GM18868 (cell line): ENCODE data around the gene CASQ2.

Source experiments
- ATAC-seq: cut with Tn5 transposase; IDR thresholded peaks from one replicate; pipeline ENCODE4 v1.9.1; 2021; ENCODE audit warnings: mild to moderate bottlenecking, moderate library complexity; ENCODE audit not compliant: unreplicated experiment

CASQ2 gene

DNA sequence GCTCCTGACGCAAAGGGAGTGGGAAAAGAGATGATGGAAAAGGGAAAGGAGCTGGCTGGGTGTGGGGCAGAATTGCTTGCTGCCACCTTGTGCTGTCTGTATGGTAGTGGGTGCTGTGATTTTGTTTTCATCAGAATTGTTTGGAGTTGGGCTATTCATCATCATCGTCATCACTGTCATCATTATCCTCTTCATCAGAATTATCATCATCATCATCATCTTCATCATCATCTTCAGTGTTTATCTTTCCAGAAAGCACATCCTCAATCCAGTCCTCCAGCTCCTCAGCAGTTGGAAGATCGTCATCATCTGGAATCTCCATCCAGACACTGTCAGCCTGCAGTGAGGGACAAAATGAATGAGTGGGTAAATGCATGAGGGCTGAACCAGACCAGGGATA lies 67.4 kb downstream of the CASQ2 start:
- no peak for ATAC-seq

GRCh38 chr1:115697619-115698018 lies 70.9 kb downstream of the CASQ2 start:
- peak; percentile 43 for ATAC-seq

GRCh38 chr1:115694805-115695204 lies 73.7 kb downstream of the CASQ2 start:
- ATAC-seq: no peak

DNA sequence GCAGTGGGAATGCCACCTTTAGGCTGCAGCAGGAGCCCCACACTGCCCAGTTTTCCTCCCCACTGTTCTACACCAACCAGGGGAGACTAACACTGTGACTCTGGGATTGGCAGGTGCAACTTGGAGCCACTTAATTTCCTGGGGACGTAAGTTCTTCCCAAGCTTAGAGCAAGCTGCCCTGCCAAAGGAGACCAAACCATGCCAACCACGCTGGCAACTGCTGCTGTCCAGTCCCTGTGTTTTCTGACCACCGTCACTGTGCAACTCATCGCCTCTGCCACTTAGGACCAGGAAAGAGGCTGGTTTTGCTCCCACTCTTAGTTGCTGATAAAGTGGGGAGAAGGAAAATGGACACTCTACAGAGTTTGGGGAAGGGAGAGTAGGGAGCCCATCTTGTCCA lies 76.3 kb downstream of the CASQ2 start:
- no peak for ATAC-seq

DNA sequence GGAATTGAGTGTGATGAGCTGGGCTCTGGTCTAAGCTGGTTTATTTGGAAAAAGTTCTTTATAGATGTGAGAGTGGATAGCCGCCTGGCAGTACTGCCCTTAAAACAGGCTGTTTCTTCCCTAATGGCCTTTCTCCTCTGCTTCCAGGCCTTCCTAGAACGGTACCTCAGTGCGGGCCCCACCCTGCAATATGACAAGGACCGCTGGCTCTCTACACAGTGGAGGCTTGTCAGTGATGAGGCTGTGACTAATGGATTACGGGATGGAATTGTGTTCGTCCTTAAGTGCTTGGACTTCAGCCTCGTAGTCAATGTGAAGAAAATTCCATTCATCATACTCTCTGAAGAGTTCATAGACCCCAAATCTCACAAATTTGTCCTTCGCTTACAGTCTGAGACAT lies 77.5 kb downstream of the CASQ2 start:
- no peak for ATAC-seq

DNA sequence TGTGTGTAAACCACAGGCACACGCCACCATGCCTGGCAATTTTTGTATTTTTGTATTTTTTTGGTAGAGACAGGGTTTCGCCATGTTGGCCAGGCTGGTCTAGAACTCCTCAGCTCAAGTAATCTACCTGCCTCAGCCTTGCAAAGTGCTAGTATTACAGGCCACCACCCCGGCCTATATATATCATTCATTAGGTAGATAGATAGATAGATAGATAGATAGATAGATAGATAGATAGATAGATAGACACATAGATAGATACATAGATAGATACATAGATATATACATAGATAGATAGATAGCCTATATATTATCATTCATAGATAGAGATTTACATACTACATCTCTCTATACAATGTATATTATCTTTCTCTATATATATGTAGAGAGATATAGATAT lies 80.8 kb downstream of the CASQ2 start:
- ATAC-seq: no peak

DNA sequence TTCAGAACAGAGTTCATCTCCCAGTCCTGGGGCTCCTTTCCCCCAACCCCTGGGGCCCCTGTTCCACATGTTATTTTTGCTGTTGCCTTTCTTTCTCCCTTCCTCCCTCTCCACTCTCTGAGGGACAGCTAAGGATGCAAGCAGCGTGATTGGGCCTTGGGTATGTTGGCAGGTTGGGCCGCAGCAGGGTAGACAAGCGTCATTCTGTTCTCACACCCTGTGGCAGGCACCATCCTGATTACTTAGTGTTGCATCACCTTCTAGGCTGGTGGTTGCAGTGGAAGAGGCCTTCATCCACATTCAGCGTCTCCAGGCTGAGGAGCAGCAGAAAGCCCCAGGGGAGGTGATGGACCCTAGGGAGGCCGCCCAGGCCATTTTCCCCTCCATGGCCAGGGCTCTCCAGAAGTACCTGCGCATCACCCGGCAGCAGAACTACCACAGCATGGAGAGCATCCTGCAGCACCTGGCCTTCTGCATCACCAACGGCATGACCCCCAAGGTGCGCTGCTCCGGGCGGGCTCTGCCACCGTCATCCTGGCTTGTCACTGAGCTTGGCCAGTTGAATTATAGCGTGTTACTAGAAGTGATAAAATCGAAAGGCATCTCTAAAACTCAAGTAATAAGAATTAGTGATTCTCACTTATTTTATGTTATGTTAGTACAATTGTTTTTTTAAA lies 83.3 kb downstream of the CASQ2 start:
- no peak for ATAC-seq

- no peak for ATAC-seq
These were observed 85.7 kb downstream of the CASQ2 start for GRCh38 chr1:115682792-115683191.

GRCh38 chr1:115680730-115681111 lies 87.8 kb downstream of the CASQ2 start:
- ATAC-seq: no peak

- ATAC-seq: peak; percentile 47
These were observed 89.3 kb downstream of the CASQ2 start for GRCh38 chr1:115679141-115679611.

- no peak for ATAC-seq
These were observed 90.4 kb downstream of the CASQ2 start for GRCh38 chr1:115678141-115678540.

GRCh38 chr1:115677565-115677964 lies 90.9 kb downstream of the CASQ2 start:
- no peak for ATAC-seq

- ATAC-seq: peak; percentile 61
These were observed 91.3 kb downstream of the CASQ2 start for GRCh38 chr1:115677182-115677555.

DNA sequence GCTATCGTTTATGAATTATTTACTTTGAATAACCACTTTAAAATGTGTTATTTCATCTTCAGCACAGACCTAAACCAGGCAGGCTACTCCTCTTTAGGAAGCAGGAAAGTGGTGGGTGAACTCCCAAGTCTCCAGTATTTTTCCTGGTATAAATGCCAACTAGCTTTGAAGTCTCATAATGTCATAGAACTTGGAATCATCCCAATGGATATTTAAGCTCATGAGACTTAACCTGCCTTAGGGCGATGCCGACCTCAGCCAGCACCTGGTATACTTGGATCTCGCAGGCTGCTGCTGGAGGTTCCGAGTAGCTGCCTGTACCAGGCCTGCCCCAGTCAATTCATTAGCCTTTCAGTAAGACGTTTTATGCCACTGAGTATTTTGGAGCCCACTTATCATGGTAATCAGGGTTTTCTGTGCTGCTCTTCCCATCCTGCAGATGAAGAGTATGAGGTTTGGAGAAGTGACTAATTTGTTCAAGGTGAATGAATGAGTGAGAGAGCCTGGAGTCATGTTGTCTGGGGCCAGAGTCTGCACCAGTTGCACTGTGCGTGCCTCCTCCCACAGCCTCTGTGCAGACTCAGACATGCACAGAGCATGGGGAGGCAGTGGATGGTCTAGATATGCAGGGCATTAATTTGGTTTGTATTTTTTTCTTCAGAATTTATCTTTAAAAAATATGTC lies 91.9 kb downstream of the CASQ2 start:
- peak; percentile 34 for ATAC-seq

DNA sequence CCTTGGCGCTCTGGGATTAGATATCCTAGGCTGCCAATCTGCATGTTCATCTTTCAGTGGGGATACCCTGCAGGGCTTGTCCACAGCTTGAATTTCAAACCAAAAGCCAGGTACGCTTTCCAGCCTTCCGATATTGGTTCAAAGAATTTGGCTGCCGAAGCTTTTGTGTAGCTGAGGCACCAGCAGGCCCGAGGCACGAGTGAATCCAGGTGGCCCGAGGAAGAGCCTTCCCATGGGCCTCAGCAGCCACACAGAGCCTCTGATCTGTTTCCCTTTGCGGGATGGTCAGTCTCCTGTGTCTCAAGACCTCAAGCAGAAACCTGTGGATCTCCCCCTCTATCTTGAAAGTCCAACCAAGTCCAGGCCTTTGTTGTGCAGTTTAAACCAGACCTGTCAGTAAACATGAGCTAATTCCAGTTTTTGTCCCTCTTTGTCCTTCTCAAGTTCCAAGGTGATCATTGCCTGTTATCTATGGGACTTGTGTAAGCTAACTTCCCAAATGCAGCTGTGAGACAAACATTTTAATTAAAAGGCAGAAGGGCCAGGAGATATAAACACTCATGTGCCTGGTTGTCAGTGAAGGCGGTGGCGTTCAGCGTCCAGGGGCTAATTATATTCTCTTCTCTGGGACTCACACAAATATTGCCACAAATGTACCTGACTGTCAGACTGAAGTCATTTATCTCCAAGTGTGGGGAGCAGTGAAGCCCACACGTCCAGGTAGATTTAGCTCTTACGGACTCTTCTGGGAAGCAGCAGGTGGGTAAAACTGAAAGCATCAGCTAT lies 96.1 kb downstream of the CASQ2 start:
- no peak for ATAC-seq

DNA sequence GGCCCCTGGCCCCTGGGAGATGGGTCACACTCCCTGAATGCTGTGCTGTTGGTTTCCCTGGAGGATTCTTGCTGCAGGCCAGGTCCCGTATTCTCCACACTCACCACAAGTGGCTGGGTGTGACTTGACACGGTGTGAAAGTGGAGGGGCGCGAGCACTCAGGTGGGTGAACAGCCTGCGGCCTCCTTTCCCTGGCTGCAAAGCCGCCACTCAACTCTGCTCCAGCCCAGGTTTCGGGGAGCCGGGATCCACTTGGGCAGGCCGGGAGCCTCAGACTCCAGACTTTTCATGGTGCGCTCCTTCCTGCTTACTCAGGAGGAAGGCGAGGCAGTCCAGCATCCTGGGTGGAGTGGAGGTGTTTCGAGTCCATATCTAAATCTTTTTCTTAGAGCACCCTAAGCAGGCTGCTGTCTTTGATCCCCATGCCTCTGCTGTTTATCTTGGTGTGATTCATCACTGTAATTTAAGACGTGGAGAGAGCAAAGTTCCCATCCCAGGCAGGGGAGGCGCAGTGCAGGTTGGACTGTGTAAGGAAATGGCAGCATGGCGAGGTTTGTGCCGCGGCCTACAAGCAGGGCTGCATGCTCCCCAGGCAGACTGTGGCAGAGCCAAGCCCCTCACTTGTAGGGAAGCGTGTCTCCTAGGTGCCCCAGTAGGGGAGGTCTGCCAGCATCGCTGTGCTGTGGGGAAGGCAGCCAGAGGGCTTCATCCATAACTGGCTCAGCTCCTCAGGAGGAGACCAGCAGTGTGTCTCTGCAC lies 97.2 kb downstream of the CASQ2 start:
- ATAC-seq: no peak

DNA sequence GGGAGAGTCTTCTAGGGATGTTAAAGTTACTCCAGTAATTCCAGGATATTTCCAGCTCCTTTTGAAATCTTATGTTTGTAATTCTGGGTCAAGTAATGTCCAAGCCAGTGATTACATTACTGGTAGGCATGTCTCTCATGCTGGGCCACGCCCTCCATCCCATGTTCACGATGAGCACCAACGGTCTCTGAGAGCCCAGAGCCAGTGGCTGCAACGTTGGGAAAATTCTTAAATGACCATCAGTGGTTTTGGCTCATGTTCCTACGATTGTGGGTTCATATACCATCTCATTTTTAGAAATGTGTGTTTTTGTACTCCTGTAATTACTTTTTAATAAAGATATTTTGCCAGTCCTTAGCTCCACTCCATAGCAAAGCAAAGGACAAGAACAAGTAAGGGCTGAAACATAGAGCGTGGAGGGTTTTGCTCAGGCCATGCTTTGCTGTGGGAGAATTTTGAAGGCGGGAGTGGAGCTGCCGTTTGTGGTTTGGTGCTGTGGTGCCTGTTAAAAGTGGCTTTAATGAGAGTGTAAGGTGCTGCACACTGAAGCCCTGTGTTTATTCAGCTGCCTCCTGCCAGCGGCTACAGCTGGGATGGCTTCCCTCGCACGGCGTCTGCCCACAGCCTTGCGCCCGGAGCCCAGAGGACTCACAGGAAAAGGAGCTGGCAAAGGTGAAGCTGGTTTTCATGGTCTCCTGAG lies 97.9 kb downstream of the CASQ2 start:
- peak; percentile 51 for ATAC-seq

DNA sequence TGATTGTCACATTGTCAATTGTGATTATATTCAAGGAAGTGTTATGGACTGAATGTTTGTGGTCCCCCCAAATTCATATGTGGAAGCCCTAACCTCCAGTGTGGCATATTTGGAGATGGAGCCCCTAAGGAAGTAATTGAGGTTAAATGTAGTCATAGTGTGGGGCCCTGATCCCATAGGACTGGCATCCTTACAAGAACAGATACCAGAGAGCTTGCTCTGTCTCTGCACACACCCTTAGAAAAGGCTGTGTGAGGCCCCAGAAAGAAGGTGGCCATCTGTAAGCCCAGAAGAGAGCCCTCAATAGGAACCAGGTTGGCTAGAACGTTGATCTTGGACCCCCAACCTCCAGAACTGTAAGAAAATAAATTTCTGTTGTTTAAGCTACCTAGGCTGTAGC lies 98.6 kb downstream of the CASQ2 start:
- ATAC-seq: no peak

GRCh38 chr1:115669002-115669673 lies 99.4 kb downstream of the CASQ2 start:
- ATAC-seq: no peak

DNA sequence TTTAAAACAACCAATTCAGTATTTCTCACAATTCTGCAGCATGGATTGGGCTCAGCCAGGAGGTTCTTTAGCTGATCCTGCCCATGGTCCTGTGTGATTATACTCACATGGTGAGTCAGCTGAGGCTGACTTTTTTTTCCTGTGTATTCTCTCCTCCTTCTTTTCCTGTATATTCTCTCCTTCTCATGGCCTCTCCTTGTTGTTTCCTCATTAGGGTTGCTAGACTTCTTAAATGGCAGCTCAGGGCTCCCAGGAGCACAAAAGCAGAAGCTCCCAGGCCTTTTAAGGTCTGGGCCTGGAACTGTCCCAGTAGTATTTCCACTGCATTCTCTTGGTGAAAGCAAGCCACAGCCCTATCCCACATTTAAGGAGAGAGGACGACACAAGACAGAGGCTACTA lies 99.9 kb downstream of the CASQ2 start:
- no peak for ATAC-seq
